K562 (cell line): ENCODE measurements around the gene UBASH3B. TPM values are rescaled to one million over a fixed set of nuclear protein-coding genes. Genes with fewer than 3 reads are reported as not detected.

Experiments used
- ATAC-seq: fragments of 200-7000 bp; cut with Tn5 transposase; 3 replicates; pipeline ENCODE4 v1.9.1; 2020; ENCODE audit warnings: moderate library complexity
- BruUV-seq: library from RNA; stranded (reverse); fragments of 400-500 nt; replicated peaks from 2 replicates; lab custom pipeline; 2021; lab: Mats Ljungman, UMichigan
- CTCF ChIA-PET: fragments of 300-600 bp; formaldehyde crosslinking; extraction: SDS; loops from one replicate; lab custom pipeline; 2021; ENCODE audit warnings: low intra/inter-chr PET ratio; lab: Yijun Ruan, JAX
- POLR2A ChIA-PET: fragments of 300-600, 350-650 bp; sonication (Branson Sonifier 250); formaldehyde crosslinking; extraction: SDS; loops from one replicate; lab custom pipeline; 2021; ENCODE audit warnings: antibody characterized with exemption, inconsistent platforms; lab: Yijun Ruan, JAX
- DNase-seq, 4 experiments: peaks; one replicate each; pipeline versions ENCODE4 v3.0.0 to v3.0.0-alpha.2; 2011 to 2018; ENCODE audit warnings: low spot score in 3 of 4, mixed read lengths in 3 of 4; ENCODE audit errors: extremely low read depth in 1 of 4
- FAIRE-seq: peaks from 2 replicates; lab custom pipeline; 2011; peaks lifted over from hg19 to GRCh38; lab: Jason Lieb, UNC
- H2AFZ ChIP-seq: 2 replicates; pipeline ENCODE4 v1.6.0; 2011; ENCODE audit warnings: low read depth, low read length, control low read depth, inconsistent platforms
- H3K27ac ChIP-seq: fragments of 200-600 bp; 3 replicates; pipeline ENCODE4 v1.8.0; 2011; ENCODE audit warnings: low read depth, mild to moderate bottlenecking, control low read depth, inconsistent platforms, low read length, moderate library complexity, mixed read lengths; ENCODE audit errors: extremely low read depth
- H3K27me3 ChIP-seq, 2 experiments: fragments of 300-600 bp in 1 of 2; 2 replicates in 1 of 2; 3 replicates in 1 of 2; pipeline versions ENCODE4 v1.6.0 to v1.8.0; 2011; ENCODE audit warnings: inconsistent platforms in 2 of 2, low read length in 2 of 2, mild to moderate bottlenecking in 1 of 2, mixed read lengths in 1 of 2, moderate library complexity in 1 of 2; ENCODE audit not compliant: control insufficient read depth in 2 of 2, insufficient read depth in 2 of 2
- H3K36me3 ChIP-seq: fragments of 300-600 bp; 3 replicates; pipeline ENCODE4 v1.8.0; 2011; ENCODE audit warnings: mild to moderate bottlenecking, low read length, inconsistent platforms; ENCODE audit not compliant: control insufficient read depth, insufficient read depth
- H3K4me1 ChIP-seq, 2 experiments: fragments of 200-600 bp in 1 of 2; replicated peaks in 1 of 2; 2 replicates in 1 of 2; 3 replicates in 1 of 2; pipeline versions ENCODE4 v1.5.1 to v1.8.0; 2011; ENCODE audit warnings: inconsistent platforms in 2 of 2, low read length in 2 of 2, mild to moderate bottlenecking in 1 of 2, mixed read lengths in 1 of 2, moderate library complexity in 1 of 2; ENCODE audit not compliant: control insufficient read depth in 2 of 2, insufficient read depth in 2 of 2
- H3K4me2 ChIP-seq: 2 replicates; pipeline ENCODE4 v1.6.1; 2011; ENCODE audit warnings: low read length, control low read depth, inconsistent platforms, mixed read lengths; ENCODE audit not compliant: insufficient read depth
- H3K4me3 ChIP-seq: fragments of 200-600 bp; sonication (generic), shearing (Covaris generic); 2 replicates; pipeline ENCODE4 v1.5.1; 2016; ENCODE audit warnings: control low read depth, inconsistent platforms
- H3K79me2 ChIP-seq: fragments of 200-600 bp; 3 replicates; pipeline ENCODE4 v1.8.0; 2011; ENCODE audit warnings: low read length, inconsistent platforms; ENCODE audit not compliant: control insufficient read depth, insufficient read depth
- H3K9ac ChIP-seq, 2 experiments: 2 replicates each; pipeline versions ENCODE4 v1.6.0 to v1.6.1; 2011; ENCODE audit warnings: low read depth in 2 of 2, low read length in 2 of 2, control low read depth in 1 of 2, inconsistent platforms in 1 of 2, mild to moderate bottlenecking in 1 of 2, mixed read lengths in 1 of 2; ENCODE audit not compliant: insufficient read depth in 1 of 2
- H3K9me1 ChIP-seq: one replicate; pipeline ENCODE4 v1.6.0; 2011; ENCODE audit warnings: inconsistent platforms, mild to moderate bottlenecking, low read length, moderate library complexity; ENCODE audit not compliant: control insufficient read depth, insufficient read depth
- H3K9me3 ChIP-seq: replicated peaks from 2 replicates; pipeline ENCODE4 v1.5.1; 2011; ENCODE audit warnings: low read depth, low read length, inconsistent platforms; ENCODE audit not compliant: control insufficient read depth, insufficient read depth
- H4K20me1 ChIP-seq: replicated peaks from 2 replicates; pipeline ENCODE4 v1.6.1; 2011; ENCODE audit warnings: low read length, inconsistent platforms, mixed read lengths; ENCODE audit not compliant: control insufficient read depth, insufficient read depth
- DMBX1 ChIP-seq: fragments of 250-450 bp; sonication (Bioruptor Pico); IDR thresholded peaks from 2 replicates; pipeline ENCODE4 v1.8.0; 2022; ENCODE audit warnings: inconsistent platforms, mild to moderate bottlenecking, moderate library complexity, borderline replicate concordance
- GATA2 ChIP-seq: sonication (generic); formaldehyde crosslinking; IDR thresholded peaks from 2 replicates; pipeline ENCODE4 v1.4.0; 2020; ENCODE audit warnings: mild to moderate bottlenecking, missing genetic modification reagents
- IFI16 ChIP-seq: fragments of 250-450 bp; sonication (Bioruptor Pico); IDR thresholded peaks from 2 replicates; pipeline ENCODE4 v2.1.2; 2022; ENCODE audit warnings: mild to moderate bottlenecking, inconsistent platforms
- PTTG1 ChIP-seq: fragments of 450-650 bp; IDR thresholded peaks from 2 replicates; pipeline ENCODE4 v1.6.1; 2016; ENCODE audit warnings: low read depth, mild to moderate bottlenecking, missing genetic modification characterization, missing compliant biosample characterization
- SLC30A9 ChIP-seq: fragments of 250-450 bp; sonication (Bioruptor Pico); IDR thresholded peaks from 2 replicates; pipeline ENCODE4 v1.8.0; 2022; ENCODE audit warnings: mild to moderate bottlenecking, moderate library complexity
- TOE1 ChIP-seq, 2 experiments: fragments of 450-650 bp in 1 of 2; sonication (generic) in 1 of 2; formaldehyde crosslinking in 1 of 2; IDR thresholded peaks; 2 replicates each; pipeline versions ENCODE4 v1.7.1 to v1.8.0; 2016 to 2022; ENCODE audit warnings: borderline replicate concordance in 2 of 2, mild to moderate bottlenecking in 2 of 2, antibody characterized with exemption in 1 of 2, inconsistent platforms in 1 of 2, low read depth in 1 of 2, missing genetic modification reagents in 1 of 2, moderate library complexity in 1 of 2
- WGBS: fragments of 100-300 bp; shearing (Covaris generic); methylation state at CpG from one replicate; pipeline ENCODE4 v1.1.6; 2016; ENCODE audit warnings: low coverage, mixed read lengths; ENCODE audit not compliant: insufficient coverage; ENCODE audit errors: missing lambda C conversion rate; 5-methylcytosine and 5-hydroxymethylcytosine counted together
- in situ Hi-C: fragments of 300-500 bp; cut with MboI; formaldehyde crosslinking; loops from 4 replicates; pipeline ENCODE4 v1.15.0; 2018; ENCODE audit warnings: inconsistent platforms, mixed read lengths
- intact Hi-C: fragments of 100-400 bp; cut with micrococcal nuclease; formaldehyde crosslinking; loops from 2 replicates; pipeline ENCODE4 v1.14.2; 2022
- polyA plus RNA-seq, 8 experiments: library from polyadenylated mRNA; depleted of rRNA in 4 of 8; stranded (reverse) in 5 of 8; unstranded in 3 of 8; fragments of >200 nt; fragmentation: Nextera tagmentation in 2 of 8; fragmentation: Illumina TruSeq in 1 of 8; extraction: Ambion mirVana in 2 of 8; extraction: Trizol in 1 of 8; gene quantifications; 2 replicates each; pipeline versions ENCODE4 v1.2.1 to v1.2.3, GENCODE V29; 2011 to 2014; ENCODE audit warnings: inconsistent platforms in 1 of 8, missing spikeins in 1 of 8
- total RNA-seq, 7 experiments: library from RNA; depleted of rRNA in 6 of 7; stranded (reverse); fragments of >200 nt in 6 of 7; fragmentation: Illumina TruSeq in 2 of 7; extraction: Trizol in 2 of 7; gene quantifications; 2 replicates each; pipeline versions ENCODE4 v1.2.1 to v1.2.3, GENCODE V29; 2011 to 2021; ENCODE audit warnings: low replicate concordance in 1 of 7
- TF ChIP-seq, protein P1 (sequence below): fragments of 250-450 bp; sonication (Bioruptor Pico); IDR thresholded peaks from 2 replicates; pipeline ENCODE4 v1.4.0; 2020; ENCODE audit warnings: mild to moderate bottlenecking, moderate library complexity, borderline replicate concordance
- TF ChIP-seq, protein P2 (sequence below): IDR thresholded peaks from 2 replicates; pipeline ENCODE4 v1.6.1; 2012; ENCODE audit warnings: low read depth, low read length, improper control_type of control experiment, borderline replicate concordance
- TF ChIP-seq, protein P3 (sequence below): fragments of 450-650 bp; IDR thresholded peaks from 2 replicates; pipeline ENCODE4 v1.6.1; 2018; ENCODE audit not compliant: partially characterized antibody
- TF ChIP-seq, protein P4 (sequence below): fragments of 450-650 bp; formaldehyde crosslinking; IDR thresholded peaks from 2 replicates; pipeline ENCODE4 v1.4.0; 2020; ENCODE audit warnings: mild to moderate bottlenecking, moderate library complexity

The UBASH3B gene
- total and polyA plus RNA-seq, 9 of the 15 experiments (the other 6 are each of a cell fraction or from before 2014, with no cell fraction given), result 0.01 to 0.31 (median 0.08) TPM; not detected in 2

DNA sequence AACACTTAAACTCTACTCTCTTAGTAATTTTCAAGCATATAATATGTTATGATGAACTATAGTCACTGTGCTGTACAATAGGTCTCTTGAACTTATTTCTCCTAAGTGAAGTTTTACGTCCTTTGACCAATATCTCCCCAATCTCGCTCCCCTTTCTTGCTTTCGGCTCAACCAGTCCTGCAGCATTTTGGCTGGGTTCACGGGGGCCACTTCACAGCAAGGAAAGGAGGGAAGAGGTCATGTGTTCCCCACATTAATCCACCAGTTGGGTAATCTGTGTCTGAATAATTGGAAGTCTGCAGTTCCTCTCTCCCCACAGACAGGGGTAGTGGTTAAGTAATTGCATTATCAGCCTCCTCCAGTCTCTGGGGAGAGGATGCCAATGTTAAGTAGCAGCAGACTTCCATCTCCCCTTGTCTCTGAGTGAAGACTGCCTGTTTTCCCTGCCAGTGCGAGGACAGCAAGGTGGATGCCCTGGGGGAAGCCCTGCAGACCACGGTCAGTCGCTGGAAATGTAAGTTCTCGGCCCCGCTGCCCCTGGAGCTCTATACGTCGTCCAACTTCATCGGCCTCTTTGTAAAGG, 123.6 kb downstream of the UBASH3B start:
- FAIRE-seq (no peak), ATAC-seq (no peak), DNase-seq (no peak)
- ChIA-PET POLR2A (no interaction called here), CTCF (no interaction called here)
- H3K4me1 ChIP-seq, result no peaks in the 10 kb centered on the region
- 2% methylated on average over 12 of the region's 12 CpGs for WGBS
- no peaks in the 10 kb centered on the region for H3K36me3 ChIP-seq
- peaks cover 3% of the 10 kb centered on the region for H3K9me1 ChIP-seq
- H3K4me2 ChIP-seq, result no peak overlapping the region
- H3K79me2 ChIP-seq, result no peaks in the 10 kb centered on the region
- BruUV-seq, result no TSS peak
- in situ Hi-C loops (loop anchor here (5.0 kb wide), 1 partner anchor 142 kb away; no protein-coding TSS in a partner anchor), intact Hi-C loops (no loop called here)
- H3K27me3 ChIP-seq, result peaks cover 2 to 12% of the 10 kb centered on the region in 2 experiments; a peak in 1 of 5 replicates
- H3K4me3 ChIP-seq, result no peak overlapping the region
- no peak overlapping the region for H3K9ac ChIP-seq
- H3K27ac ChIP-seq, result no peak overlapping the region
- H4K20me1 ChIP-seq, result 0 out of 2 replicates have a peak, but pooled peaks cover 4% of the 10 kb centered on the region
- no peak overlapping the region for H2AFZ ChIP-seq
- no peaks in the 10 kb centered on the region for H3K9me3 ChIP-seq
- TF ChIP-seq, protein P1, sequence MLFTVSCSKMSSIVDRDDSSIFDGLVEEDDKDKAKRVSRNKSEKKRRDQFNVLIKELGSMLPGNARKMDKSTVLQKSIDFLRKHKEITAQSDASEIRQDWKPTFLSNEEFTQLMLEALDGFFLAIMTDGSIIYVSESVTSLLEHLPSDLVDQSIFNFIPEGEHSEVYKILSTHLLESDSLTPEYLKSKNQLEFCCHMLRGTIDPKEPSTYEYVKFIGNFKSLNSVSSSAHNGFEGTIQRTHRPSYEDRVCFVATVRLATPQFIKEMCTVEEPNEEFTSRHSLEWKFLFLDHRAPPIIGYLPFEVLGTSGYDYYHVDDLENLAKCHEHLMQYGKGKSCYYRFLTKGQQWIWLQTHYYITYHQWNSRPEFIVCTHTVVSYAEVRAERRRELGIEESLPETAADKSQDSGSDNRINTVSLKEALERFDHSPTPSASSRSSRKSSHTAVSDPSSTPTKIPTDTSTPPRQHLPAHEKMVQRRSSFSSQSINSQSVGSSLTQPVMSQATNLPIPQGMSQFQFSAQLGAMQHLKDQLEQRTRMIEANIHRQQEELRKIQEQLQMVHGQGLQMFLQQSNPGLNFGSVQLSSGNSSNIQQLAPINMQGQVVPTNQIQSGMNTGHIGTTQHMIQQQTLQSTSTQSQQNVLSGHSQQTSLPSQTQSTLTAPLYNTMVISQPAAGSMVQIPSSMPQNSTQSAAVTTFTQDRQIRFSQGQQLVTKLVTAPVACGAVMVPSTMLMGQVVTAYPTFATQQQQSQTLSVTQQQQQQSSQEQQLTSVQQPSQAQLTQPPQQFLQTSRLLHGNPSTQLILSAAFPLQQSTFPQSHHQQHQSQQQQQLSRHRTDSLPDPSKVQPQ (CRISPR knock-in tag), result no peak
- TF ChIP-seq TOE1 (IDR thresholded peaks at IDR 0.05; ENCODE audit: borderline replicate concordance) (no peak), TOE1 (CRISPR knock-in tag; IDR thresholded peaks at IDR 0.05; ENCODE audit: borderline replicate concordance, low read depth) (no peak), DMBX1 (CRISPR knock-in tag) (no peak), IFI16 (CRISPR knock-in tag) (no peak), GATA2 (no peak), PTTG1 (no peak), SLC30A9 (CRISPR knock-in tag) (no peak)
- TF ChIP-seq, protein P2, sequence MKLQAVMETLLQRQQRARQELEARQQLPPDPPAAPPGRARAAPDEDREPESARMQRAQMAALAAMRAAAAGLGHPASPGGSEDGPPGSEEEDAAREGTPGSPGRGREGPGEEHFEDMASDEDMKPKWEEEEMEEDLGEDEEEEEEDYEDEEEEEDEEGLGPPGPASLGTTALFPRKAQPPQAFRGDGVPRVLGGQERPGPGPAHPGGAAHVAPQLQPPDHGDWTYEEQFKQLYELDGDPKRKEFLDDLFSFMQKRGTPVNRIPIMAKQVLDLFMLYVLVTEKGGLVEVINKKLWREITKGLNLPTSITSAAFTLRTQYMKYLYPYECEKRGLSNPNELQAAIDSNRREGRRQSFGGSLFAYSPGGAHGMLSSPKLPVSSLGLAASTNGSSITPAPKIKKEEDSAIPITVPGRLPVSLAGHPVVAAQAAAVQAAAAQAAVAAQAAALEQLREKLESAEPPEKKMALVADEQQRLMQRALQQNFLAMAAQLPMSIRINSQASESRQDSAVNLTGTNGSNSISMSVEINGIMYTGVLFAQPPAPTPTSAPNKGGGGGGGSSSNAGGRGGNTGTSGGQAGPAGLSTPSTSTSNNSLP, result no peak
- TF ChIP-seq, protein P3, sequence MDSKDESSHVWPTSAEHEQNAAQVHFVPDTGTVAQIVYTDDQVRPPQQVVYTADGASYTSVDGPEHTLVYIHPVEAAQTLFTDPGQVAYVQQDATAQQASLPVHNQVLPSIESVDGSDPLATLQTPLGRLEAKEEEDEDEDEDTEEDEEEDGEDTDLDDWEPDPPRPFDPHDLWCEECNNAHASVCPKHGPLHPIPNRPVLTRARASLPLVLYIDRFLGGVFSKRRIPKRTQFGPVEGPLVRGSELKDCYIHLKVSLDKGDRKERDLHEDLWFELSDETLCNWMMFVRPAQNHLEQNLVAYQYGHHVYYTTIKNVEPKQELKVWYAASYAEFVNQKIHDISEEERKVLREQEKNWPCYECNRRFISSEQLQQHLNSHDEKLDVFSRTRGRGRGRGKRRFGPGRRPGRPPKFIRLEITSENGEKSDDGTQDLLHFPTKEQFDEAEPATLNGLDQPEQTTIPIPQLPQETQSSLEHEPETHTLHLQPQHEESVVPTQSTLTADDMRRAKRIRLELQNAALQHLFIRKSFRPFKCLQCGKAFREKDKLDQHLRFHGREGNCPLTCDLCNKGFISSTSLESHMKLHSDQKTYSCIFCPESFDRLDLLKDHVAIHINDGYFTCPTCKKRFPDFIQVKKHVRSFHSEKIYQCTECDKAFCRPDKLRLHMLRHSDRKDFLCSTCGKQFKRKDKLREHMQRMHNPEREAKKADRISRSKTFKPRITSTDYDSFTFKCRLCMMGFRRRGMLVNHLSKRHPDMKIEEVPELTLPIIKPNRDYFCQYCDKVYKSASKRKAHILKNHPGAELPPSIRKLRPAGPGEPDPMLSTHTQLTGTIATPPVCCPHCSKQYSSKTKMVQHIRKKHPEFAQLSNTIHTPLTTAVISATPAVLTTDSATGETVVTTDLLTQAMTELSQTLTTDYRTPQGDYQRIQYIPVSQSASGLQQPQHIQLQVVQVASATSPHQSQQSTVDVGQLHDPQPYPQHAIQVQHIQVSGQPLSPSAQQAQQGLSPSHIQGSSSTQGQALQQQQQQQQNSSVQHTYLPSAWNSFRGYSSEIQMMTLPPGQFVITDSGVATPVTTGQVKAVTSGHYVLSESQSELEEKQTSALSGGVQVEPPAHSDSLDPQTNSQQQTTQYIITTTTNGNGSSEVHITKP, result no peak
- TF ChIP-seq, protein P4, sequence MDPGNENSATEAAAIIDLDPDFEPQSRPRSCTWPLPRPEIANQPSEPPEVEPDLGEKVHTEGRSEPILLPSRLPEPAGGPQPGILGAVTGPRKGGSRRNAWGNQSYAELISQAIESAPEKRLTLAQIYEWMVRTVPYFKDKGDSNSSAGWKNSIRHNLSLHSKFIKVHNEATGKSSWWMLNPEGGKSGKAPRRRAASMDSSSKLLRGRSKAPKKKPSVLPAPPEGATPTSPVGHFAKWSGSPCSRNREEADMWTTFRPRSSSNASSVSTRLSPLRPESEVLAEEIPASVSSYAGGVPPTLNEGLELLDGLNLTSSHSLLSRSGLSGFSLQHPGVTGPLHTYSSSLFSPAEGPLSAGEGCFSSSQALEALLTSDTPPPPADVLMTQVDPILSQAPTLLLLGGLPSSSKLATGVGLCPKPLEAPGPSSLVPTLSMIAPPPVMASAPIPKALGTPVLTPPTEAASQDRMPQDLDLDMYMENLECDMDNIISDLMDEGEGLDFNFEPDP (CRISPR knock-in tag), result no peak
